Inferior parietal cortex (tissue), 1 donor: ENCODE measurements around the gene TAF1A.

ENCODE experiments used
- DNase-seq: peaks from one replicate; pipeline ENCODE4 v3.0.0-alpha.2; 2016; ENCODE audit errors: extremely low spot score

The TAF1A gene

GRCh38 chr1:222535455-222535854, 54.3 kb downstream of the TAF1A start:
- no peak for DNase-seq

- no peak for DNase-seq
Measured at GRCh38 chr1:222530852-222531251, 58.9 kb downstream of the TAF1A start.

GRCh38 chr1:222529916-222530315, 59.8 kb downstream of the TAF1A start:
- DNase-seq = no peak

GRCh38 chr1:222529181-222529580, 60.6 kb downstream of the TAF1A start:
- no peak for DNase-seq

GRCh38 chr1:222525951-222526350, 63.8 kb downstream of the TAF1A start:
- DNase-seq = no peak

- DNase-seq = no peak
Measured at GRCh38 chr1:222523852-222524251, 65.9 kb downstream of the TAF1A start.

- no peak for DNase-seq
Measured at GRCh38 chr1:222522105-222522915, 67.4 kb downstream of the TAF1A start.

- no peak for DNase-seq
Measured at GRCh38 chr1:222521299-222522104, 68.2 kb downstream of the TAF1A start.
